A673 (cell line): ENCODE results near the gene NLGN1. TPM values are rescaled to one million over a fixed set of nuclear protein-coding genes. Genes with fewer than 3 reads are reported as not detected.

Experiments used
- BruUV-seq: library from RNA; stranded (reverse); fragments of 400-500 nt; replicated peaks from 2 replicates; lab custom pipeline; 2021; lab: Mats Ljungman, UMichigan
- CTCF ChIA-PET: fragments of 300-600 bp; sonication (Branson Sonifier 250); formaldehyde crosslinking; loops from one replicate; lab custom pipeline; 2022; ENCODE audit warnings: antibody characterized with exemption; lab: Charles Lee
- POLR2A ChIA-PET: fragments of 300-600 bp; sonication (Branson Sonifier 250); formaldehyde crosslinking; loops from one replicate; lab custom pipeline; 2022; ENCODE audit warnings: antibody characterized with exemption; ENCODE audit not compliant: low non-redundant PET; lab: Charles Lee
- DNase-seq: peaks from one replicate; pipeline ENCODE4 v3.0.0-alpha.2; 2015; ENCODE audit warnings: low spot score
- H3K27ac ChIP-seq: fragments of 200-600 bp; sonication (generic); 2 replicates; pipeline ENCODE4 v1.5.1; 2016; ENCODE audit warnings: mixed run types, low read depth, mild to moderate bottlenecking, mixed read lengths, antibody characterized with exemption, low read length; ENCODE audit not compliant: poor library complexity, severe bottlenecking
- H3K27me3 ChIP-seq: fragments of 200-600 bp; sonication (generic); replicated peaks from 2 replicates; pipeline ENCODE4 v1.6.1; 2017; ENCODE audit warnings: mixed run types, low read depth, mild to moderate bottlenecking, mixed read lengths, antibody characterized with exemption, low read length; ENCODE audit not compliant: insufficient read depth, poor library complexity
- H3K36me3 ChIP-seq: fragments of 200-600 bp; sonication (generic); 2 replicates; pipeline ENCODE4 v1.6.1; 2016; ENCODE audit warnings: mixed run types, mild to moderate bottlenecking, mixed read lengths, antibody characterized with exemption, low read length; ENCODE audit not compliant: insufficient read depth, poor library complexity, severe bottlenecking
- H3K4me1 ChIP-seq: fragments of 200-600 bp; sonication (generic); 2 replicates; pipeline ENCODE4 v1.6.1; 2017; ENCODE audit warnings: mixed run types, mild to moderate bottlenecking, mixed read lengths, antibody characterized with exemption, low read length; ENCODE audit not compliant: insufficient read depth, poor library complexity, severe bottlenecking
- H3K4me3 ChIP-seq: fragments of 200-600 bp; sonication (generic); 2 replicates; pipeline ENCODE4 v1.5.1; 2016; ENCODE audit warnings: low read depth, mixed run types, mild to moderate bottlenecking, mixed read lengths, low read length; ENCODE audit not compliant: poor library complexity, severe bottlenecking
- H3K9me3 ChIP-seq: fragments of 200-600 bp; sonication (generic); 2 replicates; pipeline ENCODE4 v1.6.1; 2016; ENCODE audit warnings: mixed run types, low read depth, mild to moderate bottlenecking, mixed read lengths, antibody characterized with exemption, low read length; ENCODE audit not compliant: poor library complexity, severe bottlenecking
- CTCF ChIP-seq: fragments of 300-800, 200-600 bp; sonication (generic); conservative IDR thresholded peaks from 2 replicates; pipeline ENCODE4 v1.5.1; 2017; ENCODE audit warnings: low read depth, mild to moderate bottlenecking, antibody characterized with exemption, low read length, moderate library complexity, mixed read lengths
- EZH2 ChIP-seq: fragments of 200-600 bp; sonication (generic); IDR thresholded peaks from 2 replicates; pipeline ENCODE4 v1.6.1; 2017; ENCODE audit warnings: borderline replicate concordance, low read depth, mild to moderate bottlenecking, mixed read lengths, antibody characterized with exemption, low read length; ENCODE audit not compliant: poor library complexity, severe bottlenecking
- intact Hi-C: fragments of 100-400 bp; cut with micrococcal nuclease; formaldehyde crosslinking; loops from one replicate; pipeline ENCODE4 v1.10.0; 2022; ENCODE audit not compliant: unreplicated experiment
- total RNA-seq: library from RNA; stranded (reverse); gene quantifications from 2 replicates; pipeline ENCODE4 v1.2.3, GENCODE V29; 2021

The NLGN1 gene
- total RNA-seq, 1 experiment from 2014 or later = 0.39 TPM

- no peaks in the 10 kb centered on the region for H3K4me1 ChIP-seq
- H3K9me3 ChIP-seq = no peaks in the 10 kb centered on the region
- H3K27me3 ChIP-seq = no peaks in the 10 kb centered on the region
- intact Hi-C loops = no loop called here
- no peaks in the 10 kb centered on the region for H3K36me3 ChIP-seq
- no TSS peak for BruUV-seq
- POLR2A ChIA-PET = no interaction called here
- CTCF ChIA-PET = no interaction called here
- H3K4me3 ChIP-seq = no peak overlapping the region
- no peak overlapping the region for H3K27ac ChIP-seq
- no peak for TF ChIP-seq EZH2
- TF ChIP-seq CTCF = no peak
- DNase-seq = no peak
Measured at GRCh38 chr3:173688216-173688842, 290.8 kb downstream of the NLGN1 start.

- DNase-seq = peak; percentile 3
- Histone ChIP-seq H3K9me3 (no peaks in the 10 kb centered on the region), H3K27ac (no peak overlapping the region), H3K4me3 (no peak overlapping the region), H3K36me3 (no peaks in the 10 kb centered on the region), H3K27me3 (no peaks in the 10 kb centered on the region), H3K4me1 (no peaks in the 10 kb centered on the region)
- no TSS peak for BruUV-seq
- TF ChIP-seq CTCF (no peak), EZH2 (no peak)
- POLR2A ChIA-PET = no interaction called here
- intact Hi-C loops = no loop called here
- CTCF ChIA-PET = no interaction called here
Measured at GRCh38 chr3:173690542-173691180, 293.1 kb downstream of the NLGN1 start.

GRCh38 chr3:173699353-173699752 is 301.8 kb downstream of the NLGN1 start:
- H3K27me3 ChIP-seq = no peaks in the 10 kb centered on the region
- intact Hi-C loops = no loop called here
- no peak overlapping the region for H3K27ac ChIP-seq
- no peaks in the 10 kb centered on the region for H3K36me3 ChIP-seq
- no peaks in the 10 kb centered on the region for H3K9me3 ChIP-seq
- BruUV-seq = no TSS peak
- H3K4me1 ChIP-seq = no peaks in the 10 kb centered on the region
- no peak overlapping the region for H3K4me3 ChIP-seq
- ChIA-PET POLR2A (no interaction called here), CTCF (no interaction called here)
- no peak for DNase-seq
- no peak for TF ChIP-seq EZH2
- no peak for TF ChIP-seq CTCF
